IPS-15b (cell line): ENCODE measurements around the gene NDUFAF5.

Source experiments
- H3K27me3 ChIP-seq: one replicate; pipeline ENCODE4 v1.6.1; 2013; ENCODE audit warnings: low read length; ENCODE audit not compliant: control insufficient read depth, insufficient read depth
- H3K36me3 ChIP-seq: one replicate; pipeline ENCODE4 v1.6.1; 2013; ENCODE audit warnings: low read length; ENCODE audit not compliant: control insufficient read depth, insufficient read depth
- H3K4me1 ChIP-seq: one replicate; pipeline ENCODE4 v1.6.1; 2013; ENCODE audit warnings: mild to moderate bottlenecking, low read length; ENCODE audit not compliant: control insufficient read depth, insufficient read depth
- H3K4me3 ChIP-seq: one replicate; pipeline ENCODE4 v1.5.1; 2013; ENCODE audit warnings: low read depth, low read length
- H3K9ac ChIP-seq: one replicate; pipeline ENCODE4 v1.6.1; 2013; ENCODE audit warnings: low read depth, mild to moderate bottlenecking, low read length
- H3K9me3 ChIP-seq: one replicate; pipeline ENCODE4 v1.6.1; 2013; ENCODE audit warnings: mild to moderate bottlenecking, low read length; ENCODE audit not compliant: control insufficient read depth, insufficient read depth

The NDUFAF5 gene

GRCh38 chr20:13784271-13784892 lies 446 bp upstream of the NDUFAF5 start:
- Histone ChIP-seq H3K9me3 (no peaks in the 10 kb centered on the region), H3K4me1 (peaks cover 6% of the 10 kb centered on the region), H3K27me3 (no peaks in the 10 kb centered on the region), H3K9ac (peak overlapping the region; percentile 96), H3K4me3 (peak overlapping the region; percentile 98), H3K36me3 (no peaks in the 10 kb centered on the region)

DNA sequence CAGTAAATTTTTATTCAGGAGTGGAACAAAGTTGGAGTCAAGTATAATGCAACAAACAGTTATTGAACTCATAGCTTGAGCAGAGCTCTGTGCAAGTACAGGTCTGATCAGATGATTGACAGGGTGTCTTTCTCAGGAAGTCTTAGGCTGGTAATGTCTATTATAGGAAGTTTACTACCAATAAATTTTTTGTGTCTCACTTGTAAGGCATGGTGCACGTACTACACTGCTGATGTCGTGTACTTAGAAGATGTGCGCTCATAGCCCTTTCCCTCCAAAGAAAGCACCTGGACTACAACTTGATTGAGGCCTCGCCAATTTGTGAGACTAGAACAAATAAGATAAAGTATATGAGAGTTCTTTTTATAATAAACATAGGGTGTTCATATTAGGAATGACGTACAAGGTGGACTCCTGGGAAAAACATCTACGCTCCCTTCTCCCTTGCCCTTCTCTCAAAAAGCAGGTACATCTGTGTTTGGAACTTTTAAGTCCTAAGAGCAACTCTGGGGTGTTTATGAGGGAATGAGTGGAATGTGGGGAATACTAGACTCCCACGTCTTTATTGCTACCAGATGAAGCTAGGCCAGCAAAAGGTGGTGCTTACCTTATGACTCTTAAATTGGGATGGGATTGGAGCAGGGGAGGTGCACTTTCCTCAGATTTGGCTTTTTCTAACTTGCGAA lies 1.5 kb downstream of the NDUFAF5 start:
- Histone ChIP-seq H3K27me3 (no peaks in the 10 kb centered on the region), H3K9me3 (no peaks in the 10 kb centered on the region), H3K4me3 (peak overlapping the region; percentile 98), H3K9ac (peak overlapping the region; percentile 96), H3K4me1 (peaks cover 6% of the 10 kb centered on the region), H3K36me3 (peaks cover under 1% of the 10 kb centered on the region)

GRCh38 chr20:13788167-13788834 lies 3.5 kb downstream of the NDUFAF5 start:
- Histone ChIP-seq H3K9ac (no peak overlapping the region), H3K4me1 (peaks cover 6% of the 10 kb centered on the region), H3K27me3 (no peaks in the 10 kb centered on the region), H3K36me3 (peaks cover 5% of the 10 kb centered on the region), H3K9me3 (no peaks in the 10 kb centered on the region), H3K4me3 (no peak overlapping the region)

DNA sequence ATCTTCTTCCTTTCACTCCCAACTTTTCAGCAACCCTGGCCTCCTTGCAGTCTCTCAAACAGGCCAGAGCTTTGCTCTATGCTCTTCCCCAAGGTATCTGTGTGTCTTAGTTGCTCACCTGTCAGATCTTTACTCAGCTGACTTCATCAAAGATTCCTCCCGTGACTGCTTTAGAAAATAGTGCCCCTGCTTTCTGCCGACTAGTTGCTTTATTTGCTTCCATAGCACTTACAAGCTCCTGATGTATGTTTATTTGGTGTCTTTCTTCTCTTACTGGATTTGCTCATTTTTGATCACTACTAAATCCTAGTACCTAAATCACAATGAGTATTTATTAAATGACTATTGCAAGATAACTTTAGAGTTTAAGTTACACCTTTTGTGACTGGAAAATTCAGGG lies 5.9 kb downstream of the NDUFAF5 start:
- H3K4me3 ChIP-seq: no peak overlapping the region
- H3K9ac ChIP-seq: no peak overlapping the region
- H3K36me3 ChIP-seq: peaks cover 5% of the 10 kb centered on the region
- H3K4me1 ChIP-seq: peaks cover 6% of the 10 kb centered on the region
- H3K27me3 ChIP-seq: no peaks in the 10 kb centered on the region
- H3K9me3 ChIP-seq: no peaks in the 10 kb centered on the region

DNA sequence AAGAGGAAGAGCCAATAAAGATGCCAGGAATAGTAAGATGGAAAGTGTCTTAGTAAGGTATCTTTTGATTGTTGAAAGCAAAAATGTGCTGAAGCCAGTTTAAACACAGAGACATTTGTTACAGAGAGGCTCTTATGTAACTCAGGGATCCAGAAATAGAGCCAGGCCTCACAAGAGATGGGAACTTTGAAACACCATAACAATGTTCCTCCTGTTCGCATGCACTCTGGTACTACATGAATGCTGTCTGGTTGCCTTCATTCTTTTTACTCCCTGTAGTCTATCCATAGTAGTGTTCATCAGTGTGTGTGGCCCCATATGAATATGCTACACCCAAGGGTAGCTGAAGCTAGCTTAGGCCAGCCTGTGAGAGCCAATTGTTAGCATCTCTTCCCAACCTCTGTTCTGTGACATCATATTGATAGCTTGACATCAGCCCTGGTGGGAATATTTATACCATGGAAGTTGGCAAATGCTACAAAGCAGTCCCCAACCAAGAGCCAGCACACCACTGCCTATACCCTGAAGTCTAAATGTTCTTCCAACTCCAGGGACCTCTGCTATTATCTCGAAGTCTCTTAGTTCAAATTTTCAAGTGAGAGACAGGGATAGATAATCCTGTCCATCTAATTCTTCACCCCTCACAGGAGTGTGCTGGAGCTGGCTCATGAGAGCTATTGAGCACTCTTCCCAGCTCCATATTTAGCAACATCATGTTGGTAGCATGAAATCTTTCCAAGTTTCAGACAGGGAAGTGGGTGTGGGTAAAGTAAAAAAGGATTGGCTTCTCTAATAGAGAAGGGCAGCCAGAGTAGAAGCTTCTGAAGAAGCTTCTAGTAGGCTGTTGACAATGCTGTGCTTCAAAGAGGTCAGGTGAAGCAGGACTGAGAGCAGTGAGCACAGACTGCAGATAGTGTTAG lies 7.0 kb downstream of the NDUFAF5 start:
- Histone ChIP-seq H3K27me3 (no peaks in the 10 kb centered on the region), H3K9me3 (no peaks in the 10 kb centered on the region), H3K36me3 (peaks cover 5% of the 10 kb centered on the region), H3K4me1 (no peaks in the 10 kb centered on the region), H3K4me3 (no peak overlapping the region), H3K9ac (no peak overlapping the region)

DNA sequence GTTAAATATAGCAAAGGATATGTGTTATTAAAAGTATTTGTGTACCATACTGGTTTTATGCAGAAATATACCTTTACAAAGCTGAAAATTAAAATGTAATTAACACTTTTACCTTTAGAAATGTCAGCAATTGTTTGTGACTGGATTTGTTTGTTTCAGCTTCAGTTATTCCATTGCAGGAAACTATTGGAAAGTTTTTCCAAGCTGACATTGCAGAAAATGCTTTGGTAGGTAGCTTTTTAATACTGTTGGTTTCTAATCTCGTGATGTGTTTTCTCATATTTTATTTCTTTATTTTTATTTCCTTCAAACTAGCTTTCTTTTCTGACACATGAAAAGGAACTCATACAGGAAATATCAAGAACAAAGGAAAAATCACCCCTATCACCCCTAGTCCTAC lies 8.2 kb downstream of the NDUFAF5 start:
- no peak overlapping the region for H3K4me3 ChIP-seq
- H3K27me3 ChIP-seq: no peaks in the 10 kb centered on the region
- H3K9me3 ChIP-seq: no peaks in the 10 kb centered on the region
- H3K36me3 ChIP-seq: peaks cover 5% of the 10 kb centered on the region
- no peak overlapping the region for H3K9ac ChIP-seq
- no peaks in the 10 kb centered on the region for H3K4me1 ChIP-seq

DNA sequence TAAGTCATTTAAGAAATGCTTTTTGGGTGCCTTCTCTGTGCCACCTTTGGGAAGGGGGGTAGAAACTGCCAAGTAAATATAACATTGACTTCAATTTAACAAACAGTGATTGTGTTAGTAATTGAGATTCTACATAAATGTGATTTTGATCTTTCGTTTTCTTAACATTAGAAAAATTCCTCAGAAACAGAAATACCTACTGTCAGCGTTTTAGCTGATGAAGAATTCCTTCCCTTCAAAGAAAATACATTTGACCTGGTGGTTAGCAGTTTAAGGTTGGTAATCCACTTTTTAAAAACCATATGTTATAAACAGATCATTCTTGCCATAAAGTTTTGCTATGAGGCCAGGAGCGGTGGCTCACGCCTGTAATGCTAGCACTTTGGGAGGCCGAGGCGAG lies 9.8 kb downstream of the NDUFAF5 start:
- H3K9me3 ChIP-seq: no peaks in the 10 kb centered on the region
- H3K36me3 ChIP-seq: peaks cover 5% of the 10 kb centered on the region
- H3K4me3 ChIP-seq: no peak overlapping the region
- no peak overlapping the region for H3K9ac ChIP-seq
- H3K27me3 ChIP-seq: no peaks in the 10 kb centered on the region
- no peaks in the 10 kb centered on the region for H3K4me1 ChIP-seq

DNA sequence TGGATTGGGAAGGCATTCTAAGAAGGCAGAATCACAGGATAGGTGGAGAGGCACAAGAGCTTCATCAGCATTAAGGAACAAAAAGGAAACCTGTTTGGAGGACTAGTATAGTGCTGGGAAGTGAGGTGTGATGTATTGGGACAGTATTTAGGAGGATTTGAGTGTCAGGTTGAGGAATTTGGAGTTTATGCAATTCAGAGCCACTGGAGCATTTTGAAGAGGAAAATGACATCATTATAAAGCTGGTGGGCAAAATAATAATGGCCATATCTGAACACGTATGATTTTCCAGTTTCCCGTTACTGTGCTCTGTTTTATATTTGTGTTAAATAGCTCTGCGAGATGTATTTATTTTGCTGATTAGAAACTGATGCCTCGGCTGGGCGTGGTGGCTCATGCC lies 14.2 kb downstream of the NDUFAF5 start:
- no peaks in the 10 kb centered on the region for H3K27me3 ChIP-seq
- peaks cover 8% of the 10 kb centered on the region for H3K36me3 ChIP-seq
- H3K4me3 ChIP-seq: no peak overlapping the region
- no peak overlapping the region for H3K9ac ChIP-seq
- no peaks in the 10 kb centered on the region for H3K4me1 ChIP-seq
- H3K9me3 ChIP-seq: no peaks in the 10 kb centered on the region

GRCh38 chr20:13799974-13800373 lies 15.1 kb downstream of the NDUFAF5 start:
- Histone ChIP-seq H3K27me3 (no peaks in the 10 kb centered on the region), H3K36me3 (peaks cover 8% of the 10 kb centered on the region), H3K4me3 (no peak overlapping the region), H3K9ac (no peak overlapping the region), H3K4me1 (no peaks in the 10 kb centered on the region), H3K9me3 (no peaks in the 10 kb centered on the region)

GRCh38 chr20:13800728-13801134 lies 15.9 kb downstream of the NDUFAF5 start:
- Histone ChIP-seq H3K4me1 (no peaks in the 10 kb centered on the region), H3K4me3 (no peak overlapping the region), H3K9me3 (no peaks in the 10 kb centered on the region), H3K9ac (no peak overlapping the region), H3K36me3 (peaks cover 8% of the 10 kb centered on the region), H3K27me3 (no peaks in the 10 kb centered on the region)

- Histone ChIP-seq H3K27me3 (no peaks in the 10 kb centered on the region), H3K9ac (no peak overlapping the region), H3K9me3 (no peaks in the 10 kb centered on the region), H3K4me3 (no peak overlapping the region), H3K4me1 (no peaks in the 10 kb centered on the region), H3K36me3 (peaks cover 28% of the 10 kb centered on the region)
Measured at GRCh38 chr20:13809373-13809772, 24.5 kb downstream of the NDUFAF5 start.
